GM12872 (cell line): ENCODE measurements around the gene FER1L5.

Experiments
- TF ChIP-seq, protein P1 (sequence below): IDR thresholded peaks from 3 replicates; pipeline ENCODE4 v1.5.1; 2011; ENCODE audit warnings: low read depth, mild to moderate bottlenecking, low read length, moderate library complexity; ENCODE audit not compliant: insufficient read depth

The FER1L5 gene

GRCh38 chr2:96729748-96730147 lies 87.2 kb downstream of the FER1L5 start:
- TF ChIP-seq, protein P1, sequence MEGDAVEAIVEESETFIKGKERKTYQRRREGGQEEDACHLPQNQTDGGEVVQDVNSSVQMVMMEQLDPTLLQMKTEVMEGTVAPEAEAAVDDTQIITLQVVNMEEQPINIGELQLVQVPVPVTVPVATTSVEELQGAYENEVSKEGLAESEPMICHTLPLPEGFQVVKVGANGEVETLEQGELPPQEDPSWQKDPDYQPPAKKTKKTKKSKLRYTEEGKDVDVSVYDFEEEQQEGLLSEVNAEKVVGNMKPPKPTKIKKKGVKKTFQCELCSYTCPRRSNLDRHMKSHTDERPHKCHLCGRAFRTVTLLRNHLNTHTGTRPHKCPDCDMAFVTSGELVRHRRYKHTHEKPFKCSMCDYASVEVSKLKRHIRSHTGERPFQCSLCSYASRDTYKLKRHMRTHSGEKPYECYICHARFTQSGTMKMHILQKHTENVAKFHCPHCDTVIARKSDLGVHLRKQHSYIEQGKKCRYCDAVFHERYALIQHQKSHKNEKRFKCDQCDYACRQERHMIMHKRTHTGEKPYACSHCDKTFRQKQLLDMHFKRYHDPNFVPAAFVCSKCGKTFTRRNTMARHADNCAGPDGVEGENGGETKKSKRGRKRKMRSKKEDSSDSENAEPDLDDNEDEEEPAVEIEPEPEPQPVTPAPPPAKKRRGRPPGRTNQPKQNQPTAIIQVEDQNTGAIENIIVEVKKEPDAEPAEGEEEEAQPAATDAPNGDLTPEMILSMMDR: no peak

DNA sequence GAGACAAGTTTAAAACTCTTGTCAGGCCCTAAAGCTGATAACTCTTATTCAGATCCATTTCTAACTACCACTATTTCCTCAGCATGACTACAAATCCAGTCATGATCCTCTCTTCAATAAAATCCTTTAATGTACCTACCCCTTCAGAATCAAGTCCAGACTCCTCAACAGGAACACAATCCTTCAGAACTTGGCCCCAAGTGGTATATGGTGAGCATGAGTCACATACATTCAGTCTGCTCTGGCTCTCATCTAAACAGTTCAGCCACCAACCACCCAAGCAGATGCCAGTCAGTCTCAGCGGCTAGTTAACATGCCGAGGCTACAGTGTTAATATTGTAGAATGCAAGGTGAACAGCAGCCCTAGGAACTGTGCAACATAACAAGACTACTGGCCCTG lies 87.6 kb downstream of the FER1L5 start:
- TF ChIP-seq, protein P1: no peak

DNA sequence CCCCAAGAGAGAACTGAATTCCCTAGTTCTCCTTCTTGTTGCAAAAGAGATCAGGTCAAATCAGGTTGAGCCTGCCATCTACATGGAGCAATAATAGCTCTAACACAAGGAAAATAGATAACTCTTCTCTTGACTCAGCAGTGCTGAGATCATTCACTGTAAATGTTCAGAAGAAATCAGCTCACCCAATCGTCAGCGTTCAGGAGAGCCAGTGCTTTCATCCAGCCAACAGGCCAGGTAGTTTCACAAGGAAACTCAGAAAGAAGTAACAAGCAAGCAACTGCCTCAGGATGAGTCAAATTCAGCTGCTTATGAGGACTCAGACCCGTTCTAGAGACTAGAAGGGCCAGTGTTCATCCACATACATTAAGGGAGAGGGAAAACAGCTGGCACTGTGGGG lies 91.4 kb downstream of the FER1L5 start:
- TF ChIP-seq, protein P1: no peak

GRCh38 chr2:96734880-96735583 lies 92.5 kb downstream of the FER1L5 start:
- TF ChIP-seq, protein P1: no peak

DNA sequence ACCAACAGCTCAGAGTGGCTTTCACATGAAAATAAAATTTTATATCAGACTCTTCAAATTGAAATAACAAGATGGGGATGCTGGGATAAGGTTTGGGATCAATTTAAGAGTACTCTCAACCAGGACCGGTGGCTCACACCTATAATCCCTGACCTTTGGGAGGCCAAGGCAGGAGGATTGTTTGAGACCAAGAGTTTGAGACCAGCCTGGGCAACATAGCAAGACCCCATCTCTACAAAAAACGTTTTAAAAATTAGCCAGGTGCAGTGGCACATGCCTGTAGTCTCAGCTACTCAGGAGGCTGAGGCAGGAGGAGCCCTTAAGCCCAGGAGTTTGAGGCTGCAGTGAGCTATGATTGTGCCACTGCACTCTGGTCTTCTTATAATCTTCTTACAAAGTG lies 94.7 kb downstream of the FER1L5 start:
- TF ChIP-seq, protein P1: no peak

- TF ChIP-seq, protein P1: no peak
Observed at GRCh38 chr2:96737831-96738230, 95.3 kb downstream of the FER1L5 start.

- TF ChIP-seq, protein P1: no peak
Observed at GRCh38 chr2:96739076-96739632, 96.6 kb downstream of the FER1L5 start.
